ENCODE data around the gene CXCL16. TPM values are rescaled to one million over a fixed set of nuclear protein-coding genes. Genes with fewer than 3 reads are reported as not detected.
"Not testable (repeated sequence)": the region's sequence is repeated elsewhere in the genome, so short reads cannot be mapped to it uniquely, and the experiment has no call there.

Gene CXCL16
- total RNA-seq, 2 experiments from 2014 or later = 3.1 to 3.4 TPM

DNA sequence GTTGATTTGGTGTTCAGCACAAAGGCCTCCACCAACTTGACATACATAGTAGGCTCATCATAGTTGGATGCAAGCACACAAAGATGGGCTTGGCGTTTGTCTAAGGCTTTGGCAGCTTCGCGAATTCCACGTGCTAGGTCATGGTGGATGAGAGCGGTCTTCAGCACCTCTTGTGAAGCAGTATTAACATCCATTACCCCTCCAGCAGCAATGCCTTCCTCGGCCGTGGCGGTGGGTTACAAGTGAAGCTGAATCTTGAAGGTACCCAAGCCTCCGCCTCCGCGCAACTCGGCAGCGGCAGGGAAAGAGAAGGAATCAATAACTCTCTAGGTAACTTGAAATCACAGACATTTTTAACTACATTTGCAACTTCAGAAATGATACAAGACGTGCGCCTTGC, 34.7 kb downstream of the CXCL16 start:
- POLR2A ChIA-PET = interaction anchor here (1.5 to 2.7 kb wide), 2 partner anchors 25 to 85 kb away, joined by 6 to 9 read pairs; partner anchors contain the start of gene MED11
- Mint-ChIP-seq H3K27ac (peak overlapping the region; percentile 97), H3K36me3 (peaks cover 6% of the 10 kb centered on the region), H3K4me3 (peak overlapping the region; percentile 92), H3K9me3 (peaks cover 5% of the 10 kb centered on the region), H3K4me1 (ENCODE audit: low read depth) (peaks cover 59% of the 10 kb centered on the region), H3K27me3 (no peaks in the 10 kb centered on the region)
- CTCF ChIA-PET = interaction anchor here (3.1 kb wide), 1 partner anchor 85 kb away, joined by 18 read pairs; no protein-coding TSS in a partner anchor
- intact Hi-C loops (cut with micrococcal nuclease) = no loop called here
- DNase-seq = no peak

DNA sequence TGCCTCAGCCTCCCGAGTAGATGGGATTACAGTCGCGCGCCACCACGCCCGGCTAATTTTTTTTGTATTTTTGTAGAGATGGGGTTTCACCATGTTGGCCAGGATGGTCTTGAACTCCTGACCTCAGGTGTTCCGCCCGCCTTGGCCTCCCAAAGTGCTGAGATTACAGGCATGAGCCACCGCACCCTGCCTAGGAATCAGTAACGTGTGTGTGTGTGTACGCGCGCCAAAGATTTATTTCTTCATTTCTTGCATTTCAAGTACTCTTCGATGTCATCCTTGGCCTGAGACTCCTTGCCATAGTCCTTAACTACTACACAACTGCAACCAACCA, 35.2 kb downstream of the CXCL16 start:
- ChIA-PET CTCF (interaction anchor here (3.1 kb wide), 1 partner anchor 85 kb away, joined by 18 read pairs; no protein-coding TSS in a partner anchor), POLR2A (interaction anchor here (1.5 to 2.7 kb wide), 2 partner anchors 26 to 85 kb away, joined by 6 to 9 read pairs; partner anchors contain the start of gene MED11)
- peak overlapping the region; percentile 92 for H3K4me3 Mint-ChIP-seq
- H3K4me1 Mint-ChIP-seq (ENCODE audit: low read depth) = peaks cover 56% of the 10 kb centered on the region
- H3K36me3 Mint-ChIP-seq; H3K9me3 Mint-ChIP-seq; H3K27me3 Mint-ChIP-seq; intact Hi-C loops (cut with micrococcal nuclease): not testable (repeated sequence)
- H3K27ac Mint-ChIP-seq = peak overlapping the region; percentile 97
- peak; percentile 28 for DNase-seq

GRCh38 chr17:4703330-4703691, 36.4 kb downstream of the CXCL16 start:
- H3K9me3 Mint-ChIP-seq = peaks cover 1% of the 10 kb centered on the region
- CTCF ChIA-PET = interaction anchor here (3.1 kb wide), 1 partner anchor 87 kb away, joined by 18 read pairs; no protein-coding TSS in a partner anchor
- H3K27me3 Mint-ChIP-seq = no peaks in the 10 kb centered on the region
- peak overlapping the region; percentile 97 for H3K27ac Mint-ChIP-seq
- DNase-seq = no peak
- H3K4me3 Mint-ChIP-seq = peak overlapping the region; percentile 92
- intact Hi-C loops (cut with micrococcal nuclease) = no loop called here
- peaks cover 6% of the 10 kb centered on the region for H3K36me3 Mint-ChIP-seq
- H3K4me1 Mint-ChIP-seq (ENCODE audit: low read depth) = peaks cover 56% of the 10 kb centered on the region
- POLR2A ChIA-PET = interaction anchor here (0.5 to 2.7 kb wide), 4 partner anchors 27 to 264 kb away, joined by 3 to 9 read pairs (median 4); partner anchors contain the start of genes MED11 and SPAG7

- peak overlapping the region; percentile 46 for H3K27ac Mint-ChIP-seq
- intact Hi-C loops (cut with micrococcal nuclease) = no loop called here
- DNase-seq = no peak
- no peak overlapping the region for H3K4me3 Mint-ChIP-seq
- CTCF ChIA-PET = interaction anchor here (1.1 to 1.4 kb wide), 3 partner anchors 9 to 132 kb away, joined by 3 to 4 read pairs (median 3); no protein-coding TSS in a partner anchor
- H3K4me1 Mint-ChIP-seq (ENCODE audit: low read depth) = peaks cover 69% of the 10 kb centered on the region
- H3K36me3 Mint-ChIP-seq = peaks cover 8% of the 10 kb centered on the region
- POLR2A ChIA-PET = interaction anchor here (0.5 kb wide), 1 partner anchor 189 kb away, joined by 4 read pairs; no protein-coding TSS in a partner anchor
- no peaks in the 10 kb centered on the region for H3K9me3 Mint-ChIP-seq
- no peaks in the 10 kb centered on the region for H3K27me3 Mint-ChIP-seq
These were observed 38.6 kb downstream of the CXCL16 start for GRCh38 chr17:4701116-4701515.

DNA sequence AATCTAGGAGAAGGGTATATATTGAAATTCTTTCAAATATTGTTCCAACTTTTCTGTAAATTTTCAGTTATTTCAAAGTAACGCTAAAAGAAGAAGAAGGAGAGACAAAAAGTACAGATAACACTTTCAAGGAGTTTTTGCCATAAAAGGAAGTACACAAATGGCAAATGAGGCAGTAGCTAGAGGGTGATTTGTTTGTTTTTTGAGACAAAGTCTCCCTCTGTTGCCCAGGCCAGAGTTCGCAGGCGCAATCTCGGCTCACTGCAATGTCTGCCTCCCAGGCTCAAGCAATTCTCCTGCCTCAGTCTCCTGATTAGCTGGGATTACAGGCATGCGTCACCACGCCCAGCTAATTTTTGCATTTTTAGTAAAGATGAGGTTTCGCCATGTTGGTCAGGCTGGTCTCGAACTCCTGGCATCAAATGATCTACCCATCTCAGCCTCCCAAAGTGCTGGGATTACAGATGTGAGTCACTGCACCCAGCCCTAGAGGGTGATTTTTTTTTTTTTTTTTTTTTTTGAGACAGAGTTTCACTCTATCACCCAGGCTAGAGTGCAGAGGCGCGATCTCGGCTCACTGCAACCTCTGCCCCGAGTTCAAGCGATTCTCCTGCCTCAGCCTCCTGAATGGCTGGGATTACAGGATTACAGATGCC, 40.2 kb downstream of the CXCL16 start:
- H3K4me1 Mint-ChIP-seq (ENCODE audit: low read depth) = peaks cover 61% of the 10 kb centered on the region
- CTCF ChIA-PET = interaction anchor here (1.0 kb wide), 1 partner anchor 133 kb away, joined by 5 read pairs; no protein-coding TSS in a partner anchor
- H3K27me3 Mint-ChIP-seq, H3K9me3 Mint-ChIP-seq, DNase-seq, H3K4me3 Mint-ChIP-seq, H3K36me3 Mint-ChIP-seq, POLR2A ChIA-PET, H3K27ac Mint-ChIP-seq: not testable (repeated sequence)
- intact Hi-C loops (cut with micrococcal nuclease) = loop anchor here (5.0 kb wide), 2 partner anchors 42 to 132 kb away; no protein-coding TSS in a partner anchor

GRCh38 chr17:4696437-4696805, 43.3 kb downstream of the CXCL16 start:
- H3K4me1 Mint-ChIP-seq (ENCODE audit: low read depth) = peaks cover 55% of the 10 kb centered on the region
- intact Hi-C loops (cut with micrococcal nuclease) = loop anchor here (1.0 to 5.0 kb wide), 4 partner anchors 32 to 322 kb away; no protein-coding TSS in a partner anchor
- ChIA-PET POLR2A (interaction anchor here (0.9 kb wide), 1 partner anchor 323 kb away, joined by 3 read pairs; no protein-coding TSS in a partner anchor), CTCF (interaction anchor here (0.7 kb wide), 1 partner anchor 15 kb away, joined by 3 read pairs; no protein-coding TSS in a partner anchor)
- peak; percentile 52 for DNase-seq
- no peaks in the 10 kb centered on the region for H3K27me3 Mint-ChIP-seq
- H3K4me3 Mint-ChIP-seq = peak overlapping the region; percentile 21
- peak overlapping the region; percentile 88 for H3K27ac Mint-ChIP-seq
- H3K9me3 Mint-ChIP-seq = no peaks in the 10 kb centered on the region
- peaks cover 17% of the 10 kb centered on the region for H3K36me3 Mint-ChIP-seq

DNA sequence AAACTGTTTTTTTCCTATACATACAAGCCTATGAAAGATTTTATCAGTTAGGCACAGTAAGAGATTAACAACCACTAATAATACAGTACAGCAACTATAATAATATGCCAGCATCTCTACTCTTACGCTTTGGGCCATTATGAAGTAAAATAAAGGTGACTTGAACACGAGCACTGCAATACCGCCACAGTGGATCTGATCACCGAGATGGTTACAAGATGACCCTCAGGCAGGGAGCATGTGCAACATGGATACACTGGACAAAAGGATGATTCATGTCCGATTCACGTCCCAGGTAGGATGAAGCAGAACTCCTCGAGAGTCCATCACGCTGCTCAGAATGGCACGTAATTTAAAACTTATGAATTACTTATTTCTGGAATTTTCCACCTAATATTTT, 46.3 kb downstream of the CXCL16 start:
- Mint-ChIP-seq H3K36me3 (peaks cover 40% of the 10 kb centered on the region), H3K4me1 (ENCODE audit: low read depth) (peaks cover 59% of the 10 kb centered on the region), H3K9me3 (no peaks in the 10 kb centered on the region), H3K27me3 (no peaks in the 10 kb centered on the region), H3K27ac (no peak overlapping the region), H3K4me3 (no peak overlapping the region)
- intact Hi-C loops (cut with micrococcal nuclease) = no loop called here
- POLR2A ChIA-PET = no interaction called here
- no peak for DNase-seq
- CTCF ChIA-PET = no interaction called here

- Mint-ChIP-seq H3K4me3 (no peak overlapping the region), H3K36me3 (peaks cover 45% of the 10 kb centered on the region), H3K9me3 (no peaks in the 10 kb centered on the region), H3K27me3 (no peaks in the 10 kb centered on the region), H3K27ac (no peak overlapping the region), H3K4me1 (ENCODE audit: low read depth) (peaks cover 53% of the 10 kb centered on the region)
- CTCF ChIA-PET = interaction anchor here (0.7 kb wide), 1 partner anchor 136 kb away, joined by 4 read pairs; no protein-coding TSS in a partner anchor
- intact Hi-C loops (cut with micrococcal nuclease) = no loop called here
- POLR2A ChIA-PET = no interaction called here
- DNase-seq = no peak
These were observed 48.0 kb downstream of the CXCL16 start for GRCh38 chr17:4691686-4692085.

- no peak overlapping the region for H3K4me3 Mint-ChIP-seq
- DNase-seq = no peak
- H3K27ac Mint-ChIP-seq = no peak overlapping the region
- intact Hi-C loops (cut with micrococcal nuclease) = no loop called here
- ChIA-PET CTCF (no interaction called here), POLR2A (no interaction called here)
- no peaks in the 10 kb centered on the region for H3K27me3 Mint-ChIP-seq
- H3K36me3 Mint-ChIP-seq = peaks cover 49% of the 10 kb centered on the region
- peaks cover 44% of the 10 kb centered on the region for H3K4me1 Mint-ChIP-seq (ENCODE audit: low read depth)
- H3K9me3 Mint-ChIP-seq = no peaks in the 10 kb centered on the region
These were observed 49.0 kb downstream of the CXCL16 start for GRCh38 chr17:4690745-4691144.

GRCh38 chr17:4689872-4690271, 49.9 kb downstream of the CXCL16 start:
- Mint-ChIP-seq H3K4me1 (ENCODE audit: low read depth) (peaks cover 41% of the 10 kb centered on the region), H3K36me3 (peaks cover 49% of the 10 kb centered on the region)
- POLR2A ChIA-PET; DNase-seq; H3K9me3 Mint-ChIP-seq; H3K27ac Mint-ChIP-seq; H3K4me3 Mint-ChIP-seq; H3K27me3 Mint-ChIP-seq; intact Hi-C loops (cut with micrococcal nuclease): not testable (repeated sequence)
- CTCF ChIA-PET = interaction anchor here (1.2 kb wide), 1 partner anchor 20 kb away, joined by 3 read pairs; the partner anchor contains the start of gene ARRB2

DNA sequence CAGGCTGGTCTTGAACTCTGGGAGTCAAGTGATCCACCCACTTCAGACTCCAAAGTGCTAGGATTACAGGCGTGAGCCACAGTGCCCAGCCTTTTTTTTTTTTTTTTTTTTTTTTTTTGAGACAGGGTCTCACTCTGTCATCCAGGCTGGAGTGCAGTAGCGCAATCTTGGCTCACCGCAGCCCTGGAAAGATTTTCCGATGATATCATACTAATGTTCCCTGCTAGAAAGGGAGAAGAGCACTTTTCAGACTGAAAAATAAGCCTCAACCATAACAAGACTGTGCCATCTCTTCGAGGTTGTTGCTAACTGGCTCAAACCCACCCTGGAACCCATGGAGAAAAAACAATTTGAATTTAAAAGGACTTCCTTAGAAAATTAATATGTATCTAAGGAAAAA, 56.0 kb downstream of the CXCL16 start:
- H3K4me3 Mint-ChIP-seq; H3K27ac Mint-ChIP-seq; H3K27me3 Mint-ChIP-seq; DNase-seq; POLR2A ChIA-PET; H3K9me3 Mint-ChIP-seq; intact Hi-C loops (cut with micrococcal nuclease): not testable (repeated sequence)
- Mint-ChIP-seq H3K4me1 (ENCODE audit: low read depth) (peaks cover 16% of the 10 kb centered on the region), H3K36me3 (peaks cover 43% of the 10 kb centered on the region)
- CTCF ChIA-PET = interaction anchor here (0.7 kb wide), 1 partner anchor 67 kb away, joined by 3 read pairs; no protein-coding TSS in a partner anchor
